Measurements from ENCODE around the gene TBX4. TPM values are rescaled to one million over a fixed set of nuclear protein-coding genes. Genes with fewer than 3 reads are reported as not detected.

The TBX4 gene
- not detected for total RNA-seq
- long read RNA-seq, donor 1, result 0 reads
- long read RNA-seq, donor 2, result 0 reads

DNA sequence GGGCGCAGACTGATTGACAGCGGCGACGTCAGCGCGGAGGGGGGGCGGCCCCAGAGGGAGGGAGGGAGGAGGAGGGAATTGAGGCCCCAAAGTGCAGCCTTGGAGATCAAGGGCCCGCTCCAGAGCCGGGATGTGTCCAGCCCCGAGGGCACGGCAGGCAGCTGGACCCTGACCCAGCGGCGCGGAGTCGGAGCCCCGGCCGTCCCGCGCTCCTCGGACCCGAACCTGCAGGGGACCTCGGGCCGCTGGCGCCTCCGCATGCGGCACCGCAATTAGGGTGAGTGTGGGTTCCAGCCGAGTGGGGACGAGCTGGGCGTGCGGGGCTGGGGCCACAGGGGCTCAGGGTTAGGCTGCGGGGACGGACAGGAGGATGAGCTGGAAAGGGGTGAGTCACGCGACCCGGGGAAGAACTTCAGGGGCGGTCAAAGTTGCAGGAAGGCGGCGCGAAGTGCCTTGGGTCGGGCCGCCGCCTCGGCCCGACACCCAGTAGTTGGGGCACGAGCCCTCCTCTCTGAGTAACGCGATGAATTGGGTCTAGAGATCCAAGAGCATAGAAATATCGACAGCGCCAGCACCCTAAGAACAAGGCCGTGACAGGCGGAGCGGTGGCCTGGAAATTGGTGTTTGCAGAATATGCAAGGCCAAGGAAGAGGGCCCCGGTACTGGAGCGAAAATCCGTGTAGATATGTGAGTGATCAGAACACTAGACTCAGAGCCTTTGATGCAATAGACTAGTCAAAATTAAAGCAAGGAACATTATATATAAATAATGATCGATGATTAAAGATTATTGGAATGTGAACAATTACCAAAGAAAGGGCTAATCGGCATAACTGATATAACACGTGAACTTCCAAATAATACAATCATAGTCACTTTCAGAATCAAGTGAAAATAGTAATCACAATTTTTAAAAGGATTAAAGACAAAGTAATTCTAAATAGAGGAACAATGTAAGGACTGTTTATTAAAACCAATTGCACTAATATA is at the start of gene TBX4:
TSS of gene TBX4 (plus strand) at position 122 of the 990 bp plus-strand sequence. CDS start 4,069 bp downstream, outside the sequence.
- Histone ChIP-seq H3K4me1 (ENCODE audit: low read depth) (peaks cover 18% of the 10 kb centered on the region), H3K9me3 (no peaks in the 10 kb centered on the region), H3K36me3 (ENCODE audit: low read depth) (no peaks in the 10 kb centered on the region), H3K4me3 (no peak within 1 kb of the TSS)
- ATAC-seq (no peak), DNase-seq (no peak)
- TF ChIP-seq, protein P1, sequence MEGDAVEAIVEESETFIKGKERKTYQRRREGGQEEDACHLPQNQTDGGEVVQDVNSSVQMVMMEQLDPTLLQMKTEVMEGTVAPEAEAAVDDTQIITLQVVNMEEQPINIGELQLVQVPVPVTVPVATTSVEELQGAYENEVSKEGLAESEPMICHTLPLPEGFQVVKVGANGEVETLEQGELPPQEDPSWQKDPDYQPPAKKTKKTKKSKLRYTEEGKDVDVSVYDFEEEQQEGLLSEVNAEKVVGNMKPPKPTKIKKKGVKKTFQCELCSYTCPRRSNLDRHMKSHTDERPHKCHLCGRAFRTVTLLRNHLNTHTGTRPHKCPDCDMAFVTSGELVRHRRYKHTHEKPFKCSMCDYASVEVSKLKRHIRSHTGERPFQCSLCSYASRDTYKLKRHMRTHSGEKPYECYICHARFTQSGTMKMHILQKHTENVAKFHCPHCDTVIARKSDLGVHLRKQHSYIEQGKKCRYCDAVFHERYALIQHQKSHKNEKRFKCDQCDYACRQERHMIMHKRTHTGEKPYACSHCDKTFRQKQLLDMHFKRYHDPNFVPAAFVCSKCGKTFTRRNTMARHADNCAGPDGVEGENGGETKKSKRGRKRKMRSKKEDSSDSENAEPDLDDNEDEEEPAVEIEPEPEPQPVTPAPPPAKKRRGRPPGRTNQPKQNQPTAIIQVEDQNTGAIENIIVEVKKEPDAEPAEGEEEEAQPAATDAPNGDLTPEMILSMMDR (IDR thresholded peaks at IDR 0.05), result no peak
- intact Hi-C loops (cut with DNase I, micrococcal nuclease), result no loop called here

DNA sequence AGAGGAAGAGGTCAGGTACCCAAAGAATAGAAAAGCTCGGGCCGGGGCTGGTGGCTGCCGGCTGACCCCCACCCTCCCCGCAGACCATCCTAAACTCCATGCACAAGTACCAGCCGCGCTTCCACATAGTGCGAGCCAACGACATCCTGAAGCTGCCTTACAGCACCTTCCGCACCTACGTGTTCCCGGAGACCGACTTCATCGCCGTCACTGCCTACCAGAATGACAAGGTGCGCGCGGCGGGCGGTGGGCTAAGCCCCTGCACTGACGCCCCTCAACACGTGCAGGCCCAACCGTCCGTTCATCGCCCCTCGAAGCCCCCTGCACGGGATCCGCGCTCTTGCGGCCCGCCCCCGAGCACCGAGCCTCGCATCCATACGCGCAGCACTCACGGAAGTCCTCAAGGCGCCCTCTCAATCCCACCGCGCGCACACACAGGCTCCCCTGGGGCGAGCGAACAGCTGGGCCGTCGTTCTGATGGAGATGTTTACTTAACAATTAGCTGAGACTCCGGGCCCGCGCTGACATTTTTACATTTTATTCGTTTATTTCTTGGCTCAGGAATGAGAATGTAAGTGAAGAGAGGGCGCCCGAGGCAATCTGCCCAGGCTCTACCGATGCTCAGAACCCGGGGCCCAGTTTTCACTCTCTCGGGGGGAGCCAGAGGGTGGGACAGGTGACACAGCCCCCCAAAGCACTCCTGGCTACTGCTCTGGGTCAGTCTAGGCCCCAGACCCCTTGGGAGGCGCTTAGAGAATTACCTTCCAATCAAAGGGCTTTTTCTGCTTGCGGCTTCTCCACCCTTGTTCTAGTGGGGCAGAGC is 49.0 kb upstream of the TBX4 start:
- H3K9me3 ChIP-seq, result no peaks in the 10 kb centered on the region
- no peak overlapping the region for H3K4me3 ChIP-seq
- no peaks in the 10 kb centered on the region for H3K36me3 ChIP-seq (ENCODE audit: low read depth)
- ATAC-seq, result no peak
- peaks cover 26% of the 10 kb centered on the region for H3K4me1 ChIP-seq (ENCODE audit: low read depth)
- TF ChIP-seq, protein P1 (IDR thresholded peaks at IDR 0.05), result no peak
- DNase-seq, result peak in 1 of 3 donors; percentile 46
- intact Hi-C loops (cut with DNase I, micrococcal nuclease), result loop anchor here in 1 of 2 donors (10.0 kb wide), 1 partner anchor 398 kb away; no protein-coding TSS in a partner anchor

DNA sequence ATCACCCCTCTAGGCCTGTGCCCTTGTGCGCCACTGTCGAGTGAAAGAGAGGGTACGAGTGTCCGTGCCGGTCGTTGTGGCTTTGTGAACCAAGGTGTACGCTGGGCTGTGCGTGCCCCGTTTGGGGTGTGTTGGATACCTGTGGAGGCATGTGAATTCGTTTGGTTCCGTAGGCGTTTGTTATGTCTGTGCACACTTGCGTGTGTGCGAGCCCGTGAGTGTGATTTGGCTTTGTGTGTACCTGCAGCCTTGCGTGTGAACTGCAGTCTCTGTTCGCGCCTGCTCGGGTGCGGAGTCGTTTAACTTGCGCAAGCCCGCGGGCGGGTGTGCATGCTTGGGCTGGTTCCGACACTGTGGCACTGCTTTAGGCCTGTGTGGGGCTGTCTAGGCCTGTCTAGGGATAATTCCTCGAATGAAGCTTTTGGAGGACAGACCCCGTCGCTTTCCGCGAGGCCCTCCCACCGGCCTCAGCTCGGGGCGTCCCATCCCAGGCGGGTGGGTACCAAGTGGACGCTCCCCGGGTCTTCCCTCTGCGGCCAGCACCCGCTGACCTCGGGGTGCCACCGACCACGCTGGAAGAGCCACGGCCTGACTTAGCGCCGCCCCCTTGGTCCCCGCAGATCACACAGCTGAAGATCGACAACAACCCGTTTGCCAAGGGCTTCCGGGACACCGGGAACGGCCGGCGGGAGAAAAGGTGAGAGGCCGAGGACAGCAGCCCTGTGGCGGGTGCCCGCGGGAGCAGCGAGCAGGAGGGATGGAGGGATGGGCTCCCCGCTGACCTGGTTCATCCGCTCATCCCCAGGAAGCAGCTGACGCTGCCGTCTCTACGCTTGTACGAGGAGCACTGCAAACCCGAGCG is 48.2 kb upstream of the TBX4 start:
- H3K36me3 ChIP-seq (ENCODE audit: low read depth), result no peaks in the 10 kb centered on the region
- DNase-seq (peak in 2 of 3 donors; percentile 24 to 43), ATAC-seq (no peak)

DNA sequence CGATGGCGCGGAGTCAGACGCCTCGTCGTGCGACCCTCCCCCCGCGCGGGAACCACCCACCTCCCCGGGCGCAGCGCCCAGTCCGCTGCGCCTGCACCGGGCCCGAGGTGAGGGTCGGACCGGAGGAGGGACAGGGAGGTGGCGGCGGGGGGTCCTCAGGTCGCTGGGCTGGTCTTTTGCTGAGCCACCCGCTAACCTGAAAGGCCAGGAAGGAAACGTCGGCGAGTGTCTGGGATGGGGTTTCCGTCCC is 47.6 kb upstream of the TBX4 start:
- no peak for ATAC-seq
- H3K36me3 ChIP-seq (ENCODE audit: low read depth), result no peaks in the 10 kb centered on the region
- no peak overlapping the region for H3K4me3 ChIP-seq
- DNase-seq, result no peak
- H3K4me1 ChIP-seq (ENCODE audit: low read depth), result peaks cover 25% of the 10 kb centered on the region
- intact Hi-C loops (cut with DNase I, micrococcal nuclease), result loop anchor here in 1 of 2 donors (10.0 kb wide), 1 partner anchor 400 kb away; no protein-coding TSS in a partner anchor
- H3K9me3 ChIP-seq, result no peaks in the 10 kb centered on the region
- TF ChIP-seq, protein P1 (IDR thresholded peaks at IDR 0.05), result no peak

More for the DNA sequence above, 48.2 kb upstream of the TBX4 start:
- H3K4me1 ChIP-seq (ENCODE audit: low read depth), result peaks cover 28% of the 10 kb centered on the region
- H3K4me3 ChIP-seq, result no peak overlapping the region
- TF ChIP-seq, protein P1 (IDR thresholded peaks at IDR 0.05), result no peak
- H3K9me3 ChIP-seq, result no peaks in the 10 kb centered on the region
- intact Hi-C loops (cut with DNase I, micrococcal nuclease), result loop anchor here in 1 of 2 donors (10.0 kb wide), 1 partner anchor 399 kb away; no protein-coding TSS in a partner anchor
